ENCODE results near the gene ZNF740. TPM values are rescaled to one million over a fixed set of nuclear protein-coding genes. Genes with fewer than 3 reads are reported as not detected.
A peak's percentile ranks its signal among the peaks of the same experiment; 100 is the strongest.

Gene ZNF740
- total RNA-seq, 3 donors from 2014 or later: 17.9 to 22.0 (median 19.3) TPM

GRCh38 chr12:53236443-53237111, 56.1 kb downstream of the ZNF740 start:
- intact Hi-C loops (cut with DNase I; ENCODE audit: low total_unique reads): no loop called here
- DNase-seq (ENCODE audit: low spot score in 2 of 2): no peak

GRCh38 chr12:53239643-53240258, 59.2 kb downstream of the ZNF740 start:
- no peaks in the 10 kb centered on the region for H3K27me3 ChIP-seq
- H3K4me1 ChIP-seq: peaks cover 0 to 9% of the 10 kb centered on the region in 2 donors
- no peak overlapping the region for H3K27ac ChIP-seq
- intact Hi-C loops (cut with DNase I; ENCODE audit: low total_unique reads): loop anchor here (5.0 kb wide), 1 partner anchor 887 kb away; no protein-coding TSS in a partner anchor
- no peaks in the 10 kb centered on the region for H3K36me3 ChIP-seq
- no peaks in the 10 kb centered on the region for H3K9me3 ChIP-seq
- no peak overlapping the region for H3K4me3 ChIP-seq
- TF ChIP-seq POLR2A (IDR thresholded peaks at IDR 0.05) (no peak), CTCF (IDR thresholded peaks at IDR 0.05) (no peak), POLR2AphosphoS5 (IDR thresholded peaks at IDR 0.05) (no peak)
- DNase-seq (ENCODE audit: low spot score in 2 of 2): no peak

More at GRCh38 chr12:53236443-53237111, 56.1 kb downstream of the ZNF740 start:
- H3K9me3 ChIP-seq: no peaks in the 10 kb centered on the region
- TF ChIP-seq CTCF (IDR thresholded peaks at IDR 0.05): no peak
- TF ChIP-seq POLR2A (IDR thresholded peaks at IDR 0.05): no peak
- H3K27me3 ChIP-seq: no peaks in the 10 kb centered on the region
- H3K4me3 ChIP-seq: no peak overlapping the region
- H3K27ac ChIP-seq: peak overlapping the region; percentile 94 to 98
- no peaks in the 10 kb centered on the region for H3K36me3 ChIP-seq
- H3K4me1 ChIP-seq: peaks cover 12 to 26% of the 10 kb centered on the region in 2 donors

- Histone ChIP-seq H3K9me3 (no peaks in the 10 kb centered on the region), H3K27ac (no peak overlapping the region), H3K4me3 (no peak overlapping the region), H3K27me3 (no peaks in the 10 kb centered on the region), H3K4me1 (no peaks in the 10 kb centered on the region), H3K36me3 (no peaks in the 10 kb centered on the region)
- TF ChIP-seq POLR2A (IDR thresholded peaks at IDR 0.05): no peak
- TF ChIP-seq CTCF (IDR thresholded peaks at IDR 0.05): no peak
- TF ChIP-seq POLR2AphosphoS5 (IDR thresholded peaks at IDR 0.05): no peak
- no peak for DNase-seq (ENCODE audit: low spot score in 2 of 2)
- intact Hi-C loops (cut with DNase I; ENCODE audit: low total_unique reads): loop anchor here (5.0 kb wide), 1 partner anchor 890 kb away; no protein-coding TSS in a partner anchor
Observed at GRCh38 chr12:53241623-53242412, 61.3 kb downstream of the ZNF740 start.

GRCh38 chr12:53244337-53244736, 63.8 kb downstream of the ZNF740 start:
- Histone ChIP-seq H3K4me1 (no peaks in the 10 kb centered on the region), H3K36me3 (no peaks in the 10 kb centered on the region), H3K9me3 (no peaks in the 10 kb centered on the region), H3K4me3 (no peak overlapping the region), H3K27ac (no peak overlapping the region), H3K27me3 (no peaks in the 10 kb centered on the region)
- intact Hi-C loops (cut with DNase I; ENCODE audit: low total_unique reads): loop anchor here (5.0 kb wide), 1 partner anchor 892 kb away; no protein-coding TSS in a partner anchor
- no peak for DNase-seq (ENCODE audit: low spot score in 2 of 2)
- TF ChIP-seq POLR2A (IDR thresholded peaks at IDR 0.05): no peak
- no peak for TF ChIP-seq CTCF (IDR thresholded peaks at IDR 0.05)
- TF ChIP-seq POLR2AphosphoS5 (IDR thresholded peaks at IDR 0.05): no peak

Other genes starting within 250 kb of the ZNF740 start
- 100 to 1,000 TPM in 2 of 3 donors, 1 to 10 TPM in 1; 2.1 to 380 (median 213) TPM for gene KRT18, start 231.6 kb upstream of the ZNF740 start, total RNA-seq
- 100 to 1,000 TPM; 600 to 759 (median 614) TPM for gene EIF4B, start 174.3 kb upstream of the ZNF740 start, total RNA-seq
- 100 to 1,000 TPM in 2 of 3 donors, 10 to 100 TPM in 1; 65.4 to 228 (median 156) TPM for gene TNS2, start 130.7 kb upstream of the ZNF740 start, total RNA-seq
- 10 to 100 TPM; 31.8 to 45.8 (median 36.3) TPM for gene SPRYD3, start 101.3 kb upstream of the ZNF740 start, total RNA-seq
- gene IGFBP6, start 83.1 kb upstream of the ZNF740 start, total RNA-seq: 100 to 1,000 TPM; 169 to 708 (median 284) TPM
- gene SOAT2, start 77.2 kb upstream of the ZNF740 start, total RNA-seq: under 1 TPM in 2 of 3 donors, not detected in 1; 0.16 to 0.33 TPM
- gene CSAD, start 203 bp downstream of the ZNF740 start, total RNA-seq: 10 to 100 TPM; 60.2 to 74.1 (median 68.8) TPM
- 1 to 10 TPM; 1.1 to 2.9 (median 2.9) TPM for gene ITGB7, start 26.5 kb downstream of the ZNF740 start, total RNA-seq
- 10 to 100 TPM; 12.2 to 39.8 (median 23.3) TPM for gene RARG, start 51.5 kb downstream of the ZNF740 start, total RNA-seq
- 1 to 10 TPM in 2 of 3 donors, under 1 TPM in 1; 0.33 to 1.3 (median 1.2) TPM for gene ESPL1, start 87.6 kb downstream of the ZNF740 start, total RNA-seq
- 1,000 to 10,000 TPM in 1 of 3 donors, 100 to 1,000 TPM in 2; 764 to 1,048 (median 840) TPM for gene PFDN5, start 114.8 kb downstream of the ZNF740 start, total RNA-seq
- gene MYG1, start 119.0 kb downstream of the ZNF740 start, total RNA-seq: 10 to 100 TPM; 35.7 to 63.8 (median 39.1) TPM
- 10 to 100 TPM; 46.2 to 63.7 (median 51.0) TPM for gene AAAS, start 140.9 kb downstream of the ZNF740 start, total RNA-seq
- not detected for gene SP7, start 155.6 kb downstream of the ZNF740 start, total RNA-seq
- gene SP1, start 199.5 kb downstream of the ZNF740 start, total RNA-seq: 100 to 1,000 TPM in 1 of 3 donors, 10 to 100 TPM in 2; 84.6 to 111 (median 91.4) TPM
- under 1 TPM in 1 of 3 donors, not detected in 2; 0.15 TPM for gene AMHR2, start 243.1 kb downstream of the ZNF740 start, total RNA-seq